Panc1 (cell line): ENCODE measurements around the gene DNAL1. TPM values are rescaled to one million over a fixed set of nuclear protein-coding genes. Genes with fewer than 3 reads are reported as not detected.

Source experiments
- ATAC-seq: fragments of 200-7000 bp; cut with Tn5 transposase; 2 replicates; pipeline ENCODE4 v1.9.1; 2020; ENCODE audit warnings: mild to moderate bottlenecking, moderate library complexity
- BruUV-seq: library from RNA; stranded (reverse); fragments of 400-500 nt; replicated peaks from 2 replicates; lab custom pipeline; 2021; lab: Mats Ljungman, UMichigan
- CTCF ChIA-PET: fragments of 300-600 bp; sonication (Branson Sonifier 250); formaldehyde crosslinking; loops from one replicate; lab custom pipeline; 2022; ENCODE audit warnings: antibody characterized with exemption; lab: Charles Lee
- POLR2A ChIA-PET: fragments of 300-600 bp; sonication (Branson Sonifier 250); formaldehyde crosslinking; loops from one replicate; lab custom pipeline; 2022; ENCODE audit warnings: antibody characterized with exemption; lab: Charles Lee
- DNase-seq: peaks from one replicate; pipeline ENCODE4 v3.0.0-alpha.2; 2010; ENCODE audit warnings: low read depth, low spot score
- H3K27ac ChIP-seq: 2 replicates; pipeline ENCODE4 v1.5.1; 2011; ENCODE audit warnings: mild to moderate bottlenecking, low read length, inconsistent platforms
- H3K27me3 ChIP-seq: fragments of 200-500 bp; sonication (Bioruptor generic); 2 replicates; pipeline ENCODE4 v1.6.0; 2014; ENCODE audit warnings: low read length, inconsistent platforms; ENCODE audit not compliant: control insufficient read depth, insufficient read depth
- H3K36me3 ChIP-seq: fragments of 200-500 bp; sonication (Bioruptor generic); 2 replicates; pipeline ENCODE4 v1.5.1; 2014; ENCODE audit warnings: inconsistent platforms, mild to moderate bottlenecking, low read length, moderate library complexity; ENCODE audit not compliant: control insufficient read depth, insufficient read depth
- H3K4me1 ChIP-seq: 2 replicates; pipeline ENCODE4 v1.5.1; 2011; ENCODE audit warnings: inconsistent platforms, mild to moderate bottlenecking, low read length, moderate library complexity; ENCODE audit not compliant: control insufficient read depth, insufficient read depth
- H3K4me3 ChIP-seq, 2 experiments: 2 replicates each; pipeline ENCODE4 v1.5.1; 2011 to 2012; ENCODE audit warnings: low read depth in 2 of 2, low read length in 2 of 2, mild to moderate bottlenecking in 2 of 2, inconsistent platforms in 1 of 2, moderate library complexity in 1 of 2
- H3K9me3 ChIP-seq: fragments of 200-500 bp; sonication (Bioruptor generic); 2 replicates; pipeline ENCODE4 v1.5.1; 2014; ENCODE audit warnings: low read depth, mild to moderate bottlenecking, inconsistent platforms, low read length, moderate library complexity; ENCODE audit not compliant: control insufficient read depth, insufficient read depth
- CTCF ChIP-seq: fragments of 450-650 bp; IDR thresholded peaks from 2 replicates; pipeline ENCODE4 v1.5.1; 2017; ENCODE audit warnings: mild to moderate bottlenecking
- POLR2AphosphoS5 ChIP-seq: IDR thresholded peaks from 2 replicates; pipeline ENCODE4 v1.6.1; 2012; ENCODE audit warnings: mild to moderate bottlenecking, low read depth, low read length, moderate library complexity
- REST ChIP-seq, 2 experiments: IDR thresholded peaks; 2 replicates each; pipeline ENCODE4 v1.6.1; 2011 to 2012; ENCODE audit warnings: low read depth in 2 of 2, control low read depth in 1 of 2, low read length in 1 of 2, mild to moderate bottlenecking in 1 of 2, moderate library complexity in 1 of 2; ENCODE audit not compliant: insufficient read depth in 1 of 2
- SIN3A ChIP-seq: IDR thresholded peaks from 2 replicates; pipeline ENCODE4 v1.6.1; 2012; ENCODE audit warnings: low read depth, mild to moderate bottlenecking, low read length, moderate library complexity, borderline replicate concordance; ENCODE audit not compliant: insufficient read depth
- TCF7L2 ChIP-seq: IDR thresholded peaks from 2 replicates; pipeline ENCODE4 v1.6.1; 2011; ENCODE audit warnings: mild to moderate bottlenecking, low read depth, low read length, inconsistent platforms
- in situ Hi-C: cut with HindIII; loops from 2 replicates; pipeline ENCODE4 v1.10.0; 2016; ENCODE audit warnings: low sequenced_read_pairs, low pct_unique_long_range_greater_than_20kb
- intact Hi-C: fragments of 100-400 bp; cut with micrococcal nuclease; formaldehyde crosslinking; loops from one replicate; pipeline ENCODE4 v1.10.0; 2022; ENCODE audit not compliant: unreplicated experiment
- total RNA-seq: library from RNA; stranded (reverse); gene quantifications from one replicate; pipeline ENCODE4 v1.2.1, GENCODE V29; 2021; ENCODE audit not compliant: unreplicated experiment

Gene DNAL1
- total RNA-seq, 1 experiment from 2014 or later = 15.2 TPM

- BruUV-seq = no TSS peak
- no peaks in the 10 kb centered on the region for H3K36me3 ChIP-seq
- H3K4me3 ChIP-seq = peak overlapping the region; percentile 61; a peak in 3 of 4 replicates
- 0 out of 2 replicates have a peak, but pooled peaks cover 2% of the 10 kb centered on the region for H3K4me1 ChIP-seq
- in situ Hi-C loops (no loop called here), intact Hi-C loops (no loop called here)
- POLR2A ChIA-PET = interaction anchor here (0.7 kb wide), 1 partner anchor 122 kb away, joined by 3 read pairs; no protein-coding TSS in a partner anchor
- ATAC-seq (no peak), DNase-seq (no peak)
- CTCF ChIA-PET = interaction anchor here (0.7 kb wide), 1 partner anchor 21 kb away, joined by 3 read pairs; no protein-coding TSS in a partner anchor
- no peaks in the 10 kb centered on the region for H3K27me3 ChIP-seq
- H3K27ac ChIP-seq = no peak overlapping the region
- TF ChIP-seq SIN3A (no peak), POLR2AphosphoS5 (no peak), TCF7L2 (no peak), CTCF (no peak), REST (IDR thresholded peaks at IDR 0.05; ENCODE audit: insufficient read depth in 1 of 2, low read depth in 2 of 2, low read length in 1 of 2) (no peak)
- no peaks in the 10 kb centered on the region for H3K9me3 ChIP-seq
These were observed 31.3 kb upstream of the DNAL1 start for GRCh38 chr14:73613419-73613963.

GRCh38 chr14:73616831-73617230, 28.0 kb upstream of the DNAL1 start:
- Histone ChIP-seq H3K9me3 (no peaks in the 10 kb centered on the region), H3K27ac (no peak overlapping the region), H3K4me1 (0 out of 2 replicates have a peak, but pooled peaks cover 2% of the 10 kb centered on the region), H3K4me3 (no peak overlapping the region), H3K27me3 (no peaks in the 10 kb centered on the region), H3K36me3 (no peaks in the 10 kb centered on the region)
- DNase-seq (no peak), ATAC-seq (no peak)
- ChIA-PET CTCF (no interaction called here), POLR2A (no interaction called here)
- intact Hi-C loops = no loop called here
- TF ChIP-seq CTCF (no peak), POLR2AphosphoS5 (no peak), TCF7L2 (no peak), SIN3A (no peak), REST (IDR thresholded peaks at IDR 0.05; ENCODE audit: insufficient read depth in 1 of 2, low read depth in 2 of 2, low read length in 1 of 2) (no peak)
- in situ Hi-C loops = no loop called here
- no TSS peak for BruUV-seq
